ENCODE measurements around the gene SLC39A11. TPM values are rescaled to one million over a fixed set of nuclear protein-coding genes. Genes with fewer than 3 reads are reported as not detected.

Gene SLC39A11
- total RNA-seq, 1 experiment from 2014 or later, result 15.2 TPM

GRCh38 chr17:72822358-72823023 is 270.0 kb downstream of the SLC39A11 start:
- no peak overlapping the region for H3T11ph ChIP-seq (ENCODE audit: low read length)
- Mint-ChIP-seq H3K27ac (no peak overlapping the region), H3K27me3 (ENCODE audit: low read depth) (peaks cover 2% of the 10 kb centered on the region), H3K4me3 (no peak overlapping the region), H3K36me3 (ENCODE audit: insufficient read depth in 1 of 3, low read depth in 3 of 3) (peaks cover 20 to 24% (median 20%) of the 10 kb centered on the region in 3 experiments), H3K4me1 (no peaks in the 10 kb centered on the region), H3K9me3 (peaks cover 30 to 31% of the 10 kb centered on the region in 2 experiments)
- H3K27me3 ChIP-seq (ENCODE audit: insufficient read depth, low read length), result no peaks in the 10 kb centered on the region
- H3K56ac ChIP-seq (ENCODE audit: insufficient read length, low read depth, low read length), result no peak overlapping the region
- TF ChIP-seq CTCF (conservative IDR thresholded peaks at IDR 0.05), result no peak
- H4K5ac ChIP-seq (ENCODE audit: insufficient read length, low read depth, low read length), result no peak overlapping the region
- no peak overlapping the region for H2AK5ac ChIP-seq (ENCODE audit: insufficient read length, low read length)
- H3K4ac ChIP-seq (ENCODE audit: low read depth, low read length), result no peak overlapping the region
- no peak for DNase-seq
- H2BK5ac ChIP-seq (ENCODE audit: insufficient read length, low read length), result no peak overlapping the region
- H3K9me3 ChIP-seq (ENCODE audit: control insufficient read depth, low read depth, low read length), result peaks cover 13% of the 10 kb centered on the region
- no peaks in the 10 kb centered on the region for H3K23me2 ChIP-seq (ENCODE audit: insufficient read length, low read depth, low read length, poor library complexity, severe bottlenecking)
- no peaks in the 10 kb centered on the region for H3K79me1 ChIP-seq (ENCODE audit: insufficient read depth, low read depth, low read length, poor library complexity, severe bottlenecking)
- H3K23ac ChIP-seq (ENCODE audit: insufficient read length, low read depth, low read length), result no peak overlapping the region
- no peaks in the 10 kb centered on the region for H3K79me2 ChIP-seq (ENCODE audit: insufficient read depth, low read length)
- no peak overlapping the region for H2AFZ ChIP-seq (ENCODE audit: low read length)
- no peak overlapping the region for H3K9ac ChIP-seq (ENCODE audit: extremely low read depth, insufficient read length, low read length)
- H3K18ac ChIP-seq (ENCODE audit: insufficient read length, low read depth, low read length), result no peak overlapping the region
- H2BK12ac ChIP-seq (ENCODE audit: insufficient read length, low read depth, low read length), result no peak overlapping the region
- H4K20me1 ChIP-seq (ENCODE audit: control insufficient read depth, insufficient read depth, insufficient read length), result no peaks in the 10 kb centered on the region
- no peak overlapping the region for H2BK120ac ChIP-seq (ENCODE audit: low read depth, low read length, poor library complexity, severe bottlenecking)
- H3K14ac ChIP-seq (ENCODE audit: insufficient read depth, low read length), result no peak overlapping the region
- no peaks in the 10 kb centered on the region for H3K4me1 ChIP-seq (ENCODE audit: insufficient read depth, low read length)
- no peak overlapping the region for H2BK20ac ChIP-seq (ENCODE audit: low read depth, low read length, poor library complexity, severe bottlenecking)
- no CpG with 5 or more reads among the region's 5 CpGs for WGBS (ENCODE audit: extremely low coverage, insufficient read length, low lambda C conversion rate)
- no peak overlapping the region for H4K8ac ChIP-seq (replicated peaks; ENCODE audit: insufficient read length, low read depth, low read length)
- no peak overlapping the region for H4K91ac ChIP-seq (ENCODE audit: insufficient read length, low read depth, low read length)
- H3K4me2 ChIP-seq (ENCODE audit: insufficient read depth, insufficient read length, low read length), result no peak overlapping the region
- H2BK15ac ChIP-seq (ENCODE audit: low read depth, low read length), result no peak overlapping the region
- H3K27ac ChIP-seq (ENCODE audit: insufficient read length, low read depth, low read length), result no peak overlapping the region
